ENCODE results near the gene DLG2. TPM values are rescaled to one million over a fixed set of nuclear protein-coding genes. Genes with fewer than 3 reads are reported as not detected.

The DLG2 gene
- total RNA-seq, 2 experiments from 2014 or later, result 6.9 to 8.2 TPM

- no peak for TF ChIP-seq EZH2phosphoT487 (IDR thresholded peaks at IDR 0.05; ENCODE audit: borderline replicate concordance, low read depth, low read length)
- TF ChIP-seq CTCF (conservative IDR thresholded peaks at IDR 0.05; ENCODE audit: low read length), result no peak
- Histone ChIP-seq H4K20me1 (ENCODE audit: insufficient read depth, low read length) (no peaks in the 10 kb centered on the region), H3K27ac (ENCODE audit: low read depth, low read length, poor library complexity, severe bottlenecking) (no peak overlapping the region), H3K9me2 (ENCODE audit: insufficient read depth, low read length) (no peaks in the 10 kb centered on the region), H3K79me2 (ENCODE audit: insufficient read depth, low read depth, low read length) (no peaks in the 10 kb centered on the region), H3K4me2 (ENCODE audit: low read length) (no peak overlapping the region), H3K4me1 (ENCODE audit: insufficient read depth, low read length, poor library complexity, severe bottlenecking) (no peaks in the 10 kb centered on the region), H3K36me3 (ENCODE audit: insufficient read depth, low read length) (no peaks in the 10 kb centered on the region), H2AFZ (ENCODE audit: low read length) (no peak overlapping the region), H3K9me3 (ENCODE audit: low read length) (no peaks in the 10 kb centered on the region), H3K4me3 (ENCODE audit: low read depth, low read length, poor library complexity, severe bottlenecking) (no peak overlapping the region)
- no peak for DNase-seq (ENCODE audit: low spot score)
- no TSS peak for BruUV-seq (replicated peaks)
- CTCF ChIA-PET (ENCODE audit: unreplicated experiment), result interaction anchor here (1.0 kb wide), 1 partner anchor 793 kb away, joined by 4 read pairs; no protein-coding TSS in a partner anchor
- POLR2A ChIA-PET, result interaction anchor here (0.6 kb wide), 1 partner anchor 13 kb away, joined by 3 read pairs; no protein-coding TSS in a partner anchor
- intact Hi-C loops (cut with micrococcal nuclease; ENCODE audit: unreplicated experiment), result no loop called here
Measured at GRCh38 chr11:85481862-85482261, 145.3 kb downstream of the DLG2 start.

GRCh38 chr11:85475660-85476517 lies 151.3 kb downstream of the DLG2 start:
- CTCF ChIA-PET (ENCODE audit: unreplicated experiment), result no interaction called here
- H3K9me2 ChIP-seq (ENCODE audit: insufficient read depth, low read length), result no peaks in the 10 kb centered on the region
- no peak overlapping the region for H3K4me3 ChIP-seq (ENCODE audit: low read depth, low read length, poor library complexity, severe bottlenecking)
- no peaks in the 10 kb centered on the region for H4K20me1 ChIP-seq (ENCODE audit: insufficient read depth, low read length)
- H3K36me3 ChIP-seq (ENCODE audit: insufficient read depth, low read length), result no peaks in the 10 kb centered on the region
- no TSS peak for BruUV-seq (replicated peaks)
- H3K79me2 ChIP-seq (ENCODE audit: insufficient read depth, low read depth, low read length), result no peaks in the 10 kb centered on the region
- no peak overlapping the region for H3K4me2 ChIP-seq (ENCODE audit: low read length)
- TF ChIP-seq CTCF (conservative IDR thresholded peaks at IDR 0.05; ENCODE audit: low read length) (no peak), EZH2phosphoT487 (IDR thresholded peaks at IDR 0.05; ENCODE audit: borderline replicate concordance, low read depth, low read length) (no peak)
- no peak overlapping the region for H3K27ac ChIP-seq (ENCODE audit: low read depth, low read length, poor library complexity, severe bottlenecking)
- 0 out of 2 replicates have a peak, but pooled peaks cover 3% of the 10 kb centered on the region for H3K9me3 ChIP-seq (ENCODE audit: low read length)
- POLR2A ChIA-PET, result interaction anchor here (0.7 to 1.0 kb wide), 2 partner anchors 22 to 641 kb away, joined by 3 read pairs; no protein-coding TSS in a partner anchor
- H2AFZ ChIP-seq (ENCODE audit: low read length), result no peak overlapping the region
- DNase-seq (ENCODE audit: low spot score), result no peak
- H3K4me1 ChIP-seq (ENCODE audit: insufficient read depth, low read length, poor library complexity, severe bottlenecking), result no peaks in the 10 kb centered on the region
- intact Hi-C loops (cut with micrococcal nuclease; ENCODE audit: unreplicated experiment), result no loop called here

- Histone ChIP-seq H3K9me2 (ENCODE audit: insufficient read depth, low read length) (no peaks in the 10 kb centered on the region), H3K4me1 (ENCODE audit: insufficient read depth, low read length, poor library complexity, severe bottlenecking) (no peaks in the 10 kb centered on the region), H3K4me3 (ENCODE audit: low read depth, low read length, poor library complexity, severe bottlenecking) (no peak overlapping the region), H2AFZ (ENCODE audit: low read length) (no peak overlapping the region), H3K36me3 (ENCODE audit: insufficient read depth, low read length) (no peaks in the 10 kb centered on the region), H3K79me2 (ENCODE audit: insufficient read depth, low read depth, low read length) (no peaks in the 10 kb centered on the region), H4K20me1 (ENCODE audit: insufficient read depth, low read length) (no peaks in the 10 kb centered on the region), H3K27ac (ENCODE audit: low read depth, low read length, poor library complexity, severe bottlenecking) (no peak overlapping the region), H3K4me2 (ENCODE audit: low read length) (no peak overlapping the region), H3K9me3 (ENCODE audit: low read length) (0 out of 2 replicates have a peak, but pooled peaks cover 3% of the 10 kb centered on the region)
- no peak for TF ChIP-seq CTCF (conservative IDR thresholded peaks at IDR 0.05; ENCODE audit: low read length)
- DNase-seq (ENCODE audit: low spot score), result no peak
- POLR2A ChIA-PET, result no interaction called here
- CTCF ChIA-PET (ENCODE audit: unreplicated experiment), result no interaction called here
- BruUV-seq (replicated peaks), result no TSS peak
- intact Hi-C loops (cut with micrococcal nuclease; ENCODE audit: unreplicated experiment), result no loop called here
Measured at GRCh38 chr11:85472953-85473352, 154.2 kb downstream of the DLG2 start.
